Amygdala (tissue), 56 donors: ENCODE measurements around the gene ACSF3.
A peak's percentile ranks its signal among the peaks of the same experiment; 100 is the strongest.
"Not testable (repeated sequence)": the region's sequence is repeated elsewhere in the genome, so short reads cannot be mapped to it uniquely, and the experiment has no call there.

ENCODE experiments used
- DNase-seq, 56 donors: peaks; one replicate each; lab custom pipeline; 2025; lab: John Stamatoyannopoulos, UW

ACSF3 gene

GRCh38 chr16:89155851-89156739, 62.4 kb downstream of the ACSF3 start:
- DNase-seq: peak in 9 of 56 donors; percentile 13 to 58 (median 20)

- DNase-seq: no peak
Observed at GRCh38 chr16:89156740-89157645, 63.3 kb downstream of the ACSF3 start.

- peak in 1 of 56 donors; percentile 52 for DNase-seq
Observed at GRCh38 chr16:89157778-89158177, 64.1 kb downstream of the ACSF3 start.

GRCh38 chr16:89159066-89159849, 65.6 kb downstream of the ACSF3 start:
- DNase-seq: no peak

GRCh38 chr16:89159850-89160354, 66.2 kb downstream of the ACSF3 start:
- DNase-seq: no peak

- DNase-seq: peak in 1 of 56 donors; percentile 74
Observed at GRCh38 chr16:89160977-89161701, 67.5 kb downstream of the ACSF3 start.

- DNase-seq: peak in 1 of 56 donors; percentile 73
Observed at GRCh38 chr16:89161763-89162713, 68.4 kb downstream of the ACSF3 start.

GRCh38 chr16:89163297-89163696, 69.6 kb downstream of the ACSF3 start:
- no peak for DNase-seq

- no peak for DNase-seq
Observed at GRCh38 chr16:89164436-89164835, 70.8 kb downstream of the ACSF3 start.

- DNase-seq: no peak
Observed at GRCh38 chr16:89164847-89165680, 71.4 kb downstream of the ACSF3 start.

- not testable (repeated sequence) for DNase-seq
Observed at GRCh38 chr16:89165681-89165979, 72.0 kb downstream of the ACSF3 start.

- no peak for DNase-seq
Observed at GRCh38 chr16:89166696-89167424, 73.2 kb downstream of the ACSF3 start.

GRCh38 chr16:89167425-89167941, 73.8 kb downstream of the ACSF3 start:
- peak in 52 of 56 donors; percentile 4 to 83 (median 53) for DNase-seq

GRCh38 chr16:89168381-89169189, 74.9 kb downstream of the ACSF3 start:
- DNase-seq: no peak

GRCh38 chr16:89169778-89170177, 76.1 kb downstream of the ACSF3 start:
- no peak for DNase-seq
